Pancreas (tissue), 10 donors: ENCODE data around the gene HLA-B. TPM values are rescaled to one million over a fixed set of nuclear protein-coding genes. Genes with fewer than 3 reads are reported as not detected.

Experiments used
- ATAC-seq, 4 donors: fragments of 200-7000 bp; cut with Tn5 transposase; one replicate each; pipeline versions ENCODE4 v1.8.0 to v1.9.1; 2020; ENCODE audit warnings: mild to moderate bottlenecking in 4 of 4, moderate library complexity in 4 of 4
- DNase-seq, 6 donors: peaks; one replicate each; pipeline ENCODE4 v3.0.0-alpha.2; 2020
- FAIRE-seq: peaks from 2 replicates; lab custom pipeline; 2012; peaks lifted over from hg19 to GRCh38; lab: Jason Lieb, UNC
- H3K27ac ChIP-seq, 4 donors: fragments of 200-600 bp; sonication (generic); 1 replicate in 3 of 4; 2 replicates in 1 of 4; pipeline versions ENCODE4 v1.5.0 to v1.8.0; 2020
- H3K27me3 ChIP-seq, 4 donors: fragments of 200-600 bp; one replicate each; pipeline ENCODE4 v1.8.0; 2021
- H3K36me3 ChIP-seq, 3 donors: fragments of 200-600 bp; sonication (generic) in 1 of 3; one replicate each; pipeline versions ENCODE4 v1.5.0 to v1.8.0; 2020 to 2021
- H3K4me1 ChIP-seq, 3 donors: fragments of 200-600 bp; one replicate each; pipeline ENCODE4 v1.8.0; 2021
- H3K4me3 ChIP-seq, 4 donors: fragments of 200-600 bp; sonication (generic) in 2 of 4; one replicate each; pipeline versions ENCODE4 v1.5.0 to v1.8.0; 2020 to 2021
- H3K9me3 ChIP-seq, 4 donors: fragments of 200-600 bp; one replicate each; pipeline ENCODE4 v1.8.0; 2021
- CTCF ChIP-seq, 4 donors: fragments of 200-600 bp; sonication (generic) in 3 of 4; IDR thresholded peaks; one replicate each; pipeline versions ENCODE4 v1.5.0 to v1.8.0; 2021; ENCODE audit warnings: antibody characterized with exemption in 4 of 4
- WGBS, 2 donors: extraction: QIAGEN DNeasy Blood & Tissue Kit; methylation state at CpG; one replicate each; pipeline ENCODE4 v1.1.7; 2013; 5-methylcytosine and 5-hydroxymethylcytosine counted together
- intact Hi-C, 3 donors: fragments of 100-400 bp; cut with DNase I; formaldehyde crosslinking; loops; one replicate each; pipeline versions ENCODE4 v1.11.1 to v1.14.2; 2022
- polyA plus RNA-seq, 2 donors: library from polyadenylated mRNA; stranded (reverse); fragments of 200-250 nt; gene quantifications; one replicate each; pipeline ENCODE4 v1.2.3, GENCODE V29; 2013
- total RNA-seq, 6 donors: library from RNA; stranded (reverse); fragmentation: NEBNext Ultra II Directional in 4 of 6; extraction: Animal tissue kit (Norgen Biotek cat#: 25700) in 4 of 6; gene quantifications; one replicate each; pipeline versions ENCODE4 v1.2.1 to v1.2.4, GENCODE V29; 2021 to 2023
- donor health status: healthy with polysubstance abuse.
- donor health status: DM: no; HTN: no; CAD: no; lungs with moderate emphysema.
- donor health status: DM: no; HTN: no; CAD: no.
- donor health status: control.
- donor health status: control.
- donor health status: Bipolar disorder and iron deficiency.
- donor health status: DM: yes; HTN: yes; CAD: no.
- donor health status: DM: no; HTN: no; CAD: no.
- donor health status: DM: no; HTN: no; CAD: no.
- donor health status: DM: yes; HTN: yes; CAD: no.

The HLA-B gene
- total and polyA plus RNA-seq, 8 donors: 141 to 1,089 (median 262) TPM

GRCh38 chr6:31352683-31353383 is 4.1 kb downstream of the HLA-B start:
- TF ChIP-seq CTCF (IDR thresholded peaks at IDR 0.05): no peak
- FAIRE-seq (no peak), DNase-seq (no peak), ATAC-seq (no peak)
- intact Hi-C loops: loop anchor here in 1 of 3 donors (10.0 kb wide), 1 partner anchor 68 kb away; no protein-coding TSS in a partner anchor
- Histone ChIP-seq H3K27ac (no peak overlapping the region), H3K36me3 (no peaks in the 10 kb centered on the region), H3K27me3 (no peaks in the 10 kb centered on the region), H3K4me1 (peaks cover 0 to 6% (median 0%) of the 10 kb centered on the region in 3 donors), H3K9me3 (no peaks in the 10 kb centered on the region), H3K4me3 (no peak overlapping the region)
- WGBS, 2 donors: 46 to 73% methylated on average over 6 of the region's 6 CpGs

GRCh38 chr6:31352310-31352682 is 4.7 kb downstream of the HLA-B start:
- Histone ChIP-seq H3K4me3 (no peak overlapping the region), H3K27me3 (no peaks in the 10 kb centered on the region), H3K36me3 (no peaks in the 10 kb centered on the region), H3K4me1 (peaks cover 0 to 6% (median 0%) of the 10 kb centered on the region in 3 donors), H3K9me3 (no peaks in the 10 kb centered on the region), H3K27ac (no peak overlapping the region)
- TF ChIP-seq CTCF (IDR thresholded peaks at IDR 0.05): no peak
- ATAC-seq: no peak
- FAIRE-seq: no peak
- no peak for DNase-seq
- 39 to 56% methylated on average over 8 of the region's 8 CpGs for WGBS, 2 donors
- intact Hi-C loops: loop anchor here in 1 of 3 donors (10.0 kb wide), 1 partner anchor 67 kb away; no protein-coding TSS in a partner anchor

- intact Hi-C loops: loop anchor here in 1 of 3 donors (10.0 kb wide), 1 partner anchor 67 kb away; no protein-coding TSS in a partner anchor
- H3K4me1 ChIP-seq: peaks cover 0 to 6% (median 0%) of the 10 kb centered on the region in 3 donors
- H3K27ac ChIP-seq: no peak overlapping the region
- no peak overlapping the region for H3K4me3 ChIP-seq
- FAIRE-seq: no peak
- no peak for ATAC-seq
- TF ChIP-seq CTCF (IDR thresholded peaks at IDR 0.05): no peak
- H3K27me3 ChIP-seq: no peaks in the 10 kb centered on the region
- no peak for DNase-seq
- no peaks in the 10 kb centered on the region for H3K9me3 ChIP-seq
- H3K36me3 ChIP-seq: no peaks in the 10 kb centered on the region
- 54 to 57% methylated on average over 8 of the region's 8 CpGs for WGBS, 2 donors
Measured at GRCh38 chr6:31351401-31352309, 5.3 kb downstream of the HLA-B start.

GRCh38 chr6:31351033-31351380 is 6.0 kb downstream of the HLA-B start:
- intact Hi-C loops: loop anchor here in 1 of 3 donors (10.0 kb wide), 1 partner anchor 66 kb away; no protein-coding TSS in a partner anchor
- TF ChIP-seq CTCF (IDR thresholded peaks at IDR 0.05): no peak
- Histone ChIP-seq H3K27me3 (no peaks in the 10 kb centered on the region), H3K9me3 (no peaks in the 10 kb centered on the region), H3K4me1 (peaks cover 0 to 6% (median 0%) of the 10 kb centered on the region in 3 donors), H3K36me3 (no peaks in the 10 kb centered on the region), H3K27ac (no peak overlapping the region), H3K4me3 (no peak overlapping the region)
- no peak for ATAC-seq
- no peak for DNase-seq
- FAIRE-seq: no peak
- 0 to 39% methylated on average over 3 of the region's 3 CpGs for WGBS, 2 donors
